MCF 10A (cell line): ENCODE results near the gene PCCA. TPM values are rescaled to one million over a fixed set of nuclear protein-coding genes. Genes with fewer than 3 reads are reported as not detected.

Source experiments
- BruUV-seq: library from RNA; stranded (reverse); fragments of 400-500 nt; replicated peaks from 2 replicates; lab custom pipeline; 2021; lab: Mats Ljungman, UMichigan
- CTCF ChIA-PET: fragments of 300-600 bp; sonication (Branson Sonifier 250); formaldehyde crosslinking; extraction: SDS; loops from one replicate; lab custom pipeline; 2021; ENCODE audit warnings: antibody characterized with exemption, inconsistent platforms; lab: Yijun Ruan, JAX
- POLR2A ChIA-PET: fragments of 300-600, 350-650 bp; sonication (Branson Sonifier 250); formaldehyde crosslinking; extraction: SDS; loops from one replicate; lab custom pipeline; 2020; ENCODE audit warnings: antibody characterized with exemption, inconsistent platforms; lab: Yijun Ruan, JAX
- DNase-seq: peaks from one replicate; pipeline ENCODE4 v3.0.0-alpha.2; 2018; ENCODE audit not compliant: unreplicated experiment
- H3K27ac Mint-ChIP-seq: one replicate; pipeline ENCODE4 v1.8.0; 2022; ENCODE audit warnings: mild to moderate bottlenecking, low read depth, mixed read lengths; ENCODE audit not compliant: unreplicated experiment
- H3K27me3 Mint-ChIP-seq: one replicate; pipeline ENCODE4 v1.8.0; 2022; ENCODE audit warnings: mixed read lengths; ENCODE audit not compliant: insufficient read depth, unreplicated experiment
- H3K36me3 Mint-ChIP-seq: one replicate; pipeline ENCODE4 v1.8.0; 2022; ENCODE audit warnings: mild to moderate bottlenecking, moderate library complexity, mixed read lengths; ENCODE audit not compliant: insufficient read depth, unreplicated experiment
- H3K4me1 Mint-ChIP-seq: one replicate; pipeline ENCODE4 v1.8.0; 2022; ENCODE audit warnings: mixed read lengths; ENCODE audit not compliant: insufficient read depth, unreplicated experiment
- H3K4me3 Mint-ChIP-seq: one replicate; pipeline ENCODE4 v1.8.0; 2022; ENCODE audit warnings: mild to moderate bottlenecking, moderate library complexity, mixed read lengths; ENCODE audit not compliant: unreplicated experiment
- H3K9me3 Mint-ChIP-seq: one replicate; pipeline ENCODE4 v1.8.0; 2022; ENCODE audit warnings: mixed read lengths; ENCODE audit not compliant: unreplicated experiment
- CTCF ChIP-seq: fragments of 200-600 bp; IDR thresholded peaks from one replicate; pipeline ENCODE4 v1.8.0; 2022; ENCODE audit warnings: antibody characterized with exemption, mild to moderate bottlenecking; ENCODE audit not compliant: unreplicated experiment
- intact Hi-C: fragments of 100-400 bp; cut with micrococcal nuclease; formaldehyde crosslinking; loops from 2 replicates; pipeline ENCODE4 v1.14.1; 2022
- total RNA-seq: library from RNA; stranded (reverse); gene quantifications from 2 replicates; pipeline ENCODE4 v1.2.3, GENCODE V29; 2022

Gene PCCA
- total RNA-seq, 1 experiment from 2014 or later, result 23.4 TPM

- no peak for DNase-seq
- Mint-ChIP-seq H3K27me3 (no peaks in the 10 kb centered on the region), H3K4me1 (no peaks in the 10 kb centered on the region), H3K27ac (no peak overlapping the region), H3K36me3 (no peaks in the 10 kb centered on the region), H3K4me3 (no peak overlapping the region), H3K9me3 (no peaks in the 10 kb centered on the region)
- CTCF ChIA-PET, result no interaction called here
- intact Hi-C loops, result no loop called here
- POLR2A ChIA-PET, result interaction anchor here (1.2 kb wide), 1 partner anchor 9 kb away, joined by 4 read pairs; no protein-coding TSS in a partner anchor
- no TSS peak for BruUV-seq
- TF ChIP-seq CTCF, result no peak
Observed at GRCh38 chr13:100398360-100398759, 309.5 kb downstream of the PCCA start.

- CTCF ChIA-PET, result no interaction called here
- POLR2A ChIA-PET, result no interaction called here
- no peak for DNase-seq
- no peaks in the 10 kb centered on the region for H3K36me3 Mint-ChIP-seq
- intact Hi-C loops, result no loop called here
- no peak overlapping the region for H3K4me3 Mint-ChIP-seq
- no peak for TF ChIP-seq CTCF
- H3K27me3 Mint-ChIP-seq, result no peaks in the 10 kb centered on the region
- BruUV-seq, result no TSS peak
- H3K27ac Mint-ChIP-seq, result no peak overlapping the region
- no peaks in the 10 kb centered on the region for H3K4me1 Mint-ChIP-seq
- no peaks in the 10 kb centered on the region for H3K9me3 Mint-ChIP-seq
Observed at GRCh38 chr13:100399455-100399854, 310.6 kb downstream of the PCCA start.

- ChIA-PET POLR2A (interaction anchor here (1.1 kb wide), 1 partner anchor 10 kb away, joined by 5 read pairs; no protein-coding TSS in a partner anchor), CTCF (no interaction called here)
- no peak overlapping the region for H3K4me3 Mint-ChIP-seq
- DNase-seq, result no peak
- H3K27me3 Mint-ChIP-seq, result no peaks in the 10 kb centered on the region
- no peak overlapping the region for H3K27ac Mint-ChIP-seq
- no TSS peak for BruUV-seq
- H3K9me3 Mint-ChIP-seq, result peaks cover 6% of the 10 kb centered on the region
- H3K4me1 Mint-ChIP-seq, result no peaks in the 10 kb centered on the region
- intact Hi-C loops, result no loop called here
- peaks cover 4% of the 10 kb centered on the region for H3K36me3 Mint-ChIP-seq
- no peak for TF ChIP-seq CTCF
Observed at GRCh38 chr13:100403675-100404074, 314.8 kb downstream of the PCCA start.

- DNase-seq, result no peak
- peaks cover 12% of the 10 kb centered on the region for H3K36me3 Mint-ChIP-seq
- intact Hi-C loops, result no loop called here
- no peak overlapping the region for H3K27ac Mint-ChIP-seq
- ChIA-PET CTCF (no interaction called here), POLR2A (no interaction called here)
- BruUV-seq, result no TSS peak
- TF ChIP-seq CTCF, result no peak
- H3K4me3 Mint-ChIP-seq, result no peak overlapping the region
- H3K9me3 Mint-ChIP-seq, result peaks cover 14% of the 10 kb centered on the region
- no peaks in the 10 kb centered on the region for H3K4me1 Mint-ChIP-seq
- H3K27me3 Mint-ChIP-seq, result no peaks in the 10 kb centered on the region
Observed at GRCh38 chr13:100409132-100409531, 320.2 kb downstream of the PCCA start.
